ENCODE measurements around the gene PKN3. TPM values are rescaled to one million over a fixed set of nuclear protein-coding genes. Genes with fewer than 3 reads are reported as not detected.

The PKN3 gene
- total RNA-seq, 1 experiment from 2014 or later: 7.8 TPM

DNA sequence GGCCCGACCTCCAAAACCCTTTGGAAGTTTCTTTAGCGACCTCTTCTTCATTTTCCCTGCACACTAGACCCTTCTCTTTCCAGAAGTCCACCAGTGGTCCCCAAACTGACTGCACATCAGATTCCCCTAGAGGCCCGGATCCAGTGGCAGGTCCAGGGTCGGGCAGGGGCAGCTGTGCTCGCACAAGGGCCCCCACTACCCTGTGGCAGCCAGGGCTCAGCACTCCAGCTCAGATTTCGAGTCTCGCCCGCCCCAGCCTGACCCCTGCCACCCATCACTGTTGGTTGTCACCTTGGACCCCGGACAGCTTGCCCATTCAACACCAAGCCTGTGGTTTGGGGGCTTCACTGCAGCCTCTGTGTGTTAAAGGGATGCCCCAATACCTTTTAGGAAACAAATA is 29.4 kb downstream of the PKN3 start:
- intact Hi-C loops (cut with micrococcal nuclease): no loop called here
- Histone ChIP-seq H3K9me3 (ENCODE audit: low read length) (no peaks in the 10 kb centered on the region), H3K4me3 (ENCODE audit: low read length) (no peak overlapping the region), H3K79me2 (ENCODE audit: low read length) (no peaks in the 10 kb centered on the region), H3K27ac (ENCODE audit: low read length) (no peak overlapping the region), H3K36me3 (ENCODE audit: low read depth, low read length) (no peaks in the 10 kb centered on the region), H3K4me2 (ENCODE audit: low read length) (no peak overlapping the region), H3K9ac (ENCODE audit: low read length) (no peak overlapping the region), H4K20me1 (ENCODE audit: low read length) (no peaks in the 10 kb centered on the region), H3F3A (ENCODE audit: low read length, unreplicated experiment) (no peaks in the 10 kb centered on the region), H3K27me3 (ENCODE audit: low read length) (no peaks in the 10 kb centered on the region), H2AFZ (ENCODE audit: low read length) (no peak overlapping the region), H3K4me1 (ENCODE audit: insufficient read depth, low read length) (no peaks in the 10 kb centered on the region), H3K9me2 (replicated peaks; ENCODE audit: low read length) (no peaks in the 10 kb centered on the region)
- BruUV-seq (replicated peaks): no TSS peak
- TF ChIP-seq, protein P1, sequence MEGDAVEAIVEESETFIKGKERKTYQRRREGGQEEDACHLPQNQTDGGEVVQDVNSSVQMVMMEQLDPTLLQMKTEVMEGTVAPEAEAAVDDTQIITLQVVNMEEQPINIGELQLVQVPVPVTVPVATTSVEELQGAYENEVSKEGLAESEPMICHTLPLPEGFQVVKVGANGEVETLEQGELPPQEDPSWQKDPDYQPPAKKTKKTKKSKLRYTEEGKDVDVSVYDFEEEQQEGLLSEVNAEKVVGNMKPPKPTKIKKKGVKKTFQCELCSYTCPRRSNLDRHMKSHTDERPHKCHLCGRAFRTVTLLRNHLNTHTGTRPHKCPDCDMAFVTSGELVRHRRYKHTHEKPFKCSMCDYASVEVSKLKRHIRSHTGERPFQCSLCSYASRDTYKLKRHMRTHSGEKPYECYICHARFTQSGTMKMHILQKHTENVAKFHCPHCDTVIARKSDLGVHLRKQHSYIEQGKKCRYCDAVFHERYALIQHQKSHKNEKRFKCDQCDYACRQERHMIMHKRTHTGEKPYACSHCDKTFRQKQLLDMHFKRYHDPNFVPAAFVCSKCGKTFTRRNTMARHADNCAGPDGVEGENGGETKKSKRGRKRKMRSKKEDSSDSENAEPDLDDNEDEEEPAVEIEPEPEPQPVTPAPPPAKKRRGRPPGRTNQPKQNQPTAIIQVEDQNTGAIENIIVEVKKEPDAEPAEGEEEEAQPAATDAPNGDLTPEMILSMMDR (conservative IDR thresholded peaks at IDR 0.05; ENCODE audit: low read depth, low read length): no peak
- no peak for TF ChIP-seq EZH2 (IDR thresholded peaks at IDR 0.05; ENCODE audit: low read length, unreplicated experiment)
- no peak for TF ChIP-seq EZH2phosphoT487 (IDR thresholded peaks at IDR 0.05; ENCODE audit: borderline replicate concordance, low read length)
- ChIA-PET POLR2A (ENCODE audit: unreplicated experiment) (no interaction called here), CTCF (no interaction called here)
- ATAC-seq: no peak
- DNase-seq: no peak

GRCh38 chr9:128732576-128732975 is 30.3 kb downstream of the PKN3 start:
- no peaks in the 10 kb centered on the region for H4K20me1 ChIP-seq (ENCODE audit: low read length)
- BruUV-seq (replicated peaks): no TSS peak
- H3K4me2 ChIP-seq (ENCODE audit: low read length): no peak overlapping the region
- H3K9me3 ChIP-seq (ENCODE audit: low read length): no peaks in the 10 kb centered on the region
- intact Hi-C loops (cut with micrococcal nuclease): no loop called here
- DNase-seq (no peak), ATAC-seq (no peak)
- H2AFZ ChIP-seq (ENCODE audit: low read length): no peak overlapping the region
- ChIA-PET POLR2A (ENCODE audit: unreplicated experiment) (no interaction called here), CTCF (no interaction called here)
- no peaks in the 10 kb centered on the region for H3K4me1 ChIP-seq (ENCODE audit: insufficient read depth, low read length)
- H3K9me2 ChIP-seq (replicated peaks; ENCODE audit: low read length): no peaks in the 10 kb centered on the region
- no peaks in the 10 kb centered on the region for H3K79me2 ChIP-seq (ENCODE audit: low read length)
- no peak overlapping the region for H3K27ac ChIP-seq (ENCODE audit: low read length)
- H3K9ac ChIP-seq (ENCODE audit: low read length): no peak overlapping the region
- no peaks in the 10 kb centered on the region for H3K36me3 ChIP-seq (ENCODE audit: low read depth, low read length)
- no peak overlapping the region for H3K4me3 ChIP-seq (ENCODE audit: low read length)
- no peaks in the 10 kb centered on the region for H3K27me3 ChIP-seq (ENCODE audit: low read length)
- no peaks in the 10 kb centered on the region for H3F3A ChIP-seq (ENCODE audit: low read length, unreplicated experiment)
- TF ChIP-seq EZH2 (IDR thresholded peaks at IDR 0.05; ENCODE audit: low read length, unreplicated experiment) (no peak), EZH2phosphoT487 (IDR thresholded peaks at IDR 0.05; ENCODE audit: borderline replicate concordance, low read length) (no peak)
- TF ChIP-seq, protein P1 (conservative IDR thresholded peaks at IDR 0.05; ENCODE audit: low read depth, low read length): no peak

DNA sequence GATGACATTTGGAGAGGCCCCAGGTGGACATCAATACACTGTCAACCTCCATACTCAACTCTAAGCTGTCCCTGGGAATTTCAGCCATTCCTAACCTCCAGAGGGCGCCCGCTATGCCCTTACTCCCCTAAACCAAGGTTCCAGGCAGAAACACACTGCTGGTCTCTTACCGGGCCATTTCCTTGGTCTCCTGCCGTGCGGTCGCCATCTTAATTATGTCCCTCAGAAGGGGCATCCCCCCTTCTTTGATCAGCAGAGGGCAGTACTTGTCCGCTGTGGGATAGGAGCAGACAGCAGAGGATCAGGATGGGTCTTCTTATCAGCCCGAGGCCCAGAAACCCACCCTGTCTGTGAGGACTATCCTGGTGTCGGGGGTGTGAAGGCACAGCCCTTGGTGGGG is 31.0 kb downstream of the PKN3 start:
- intact Hi-C loops (cut with micrococcal nuclease): no loop called here
- ChIA-PET POLR2A (ENCODE audit: unreplicated experiment) (no interaction called here), CTCF (interaction anchor here (0.6 to 0.8 kb wide), 3 partner anchors 9 to 98 kb away, joined by 3 to 4 read pairs (median 3); partner anchors contain the start of gene ENDOG)
- no TSS peak for BruUV-seq (replicated peaks)
- H2AFZ ChIP-seq (ENCODE audit: low read length): no peak overlapping the region
- ATAC-seq: peak; percentile 56
- no peaks in the 10 kb centered on the region for H4K20me1 ChIP-seq (ENCODE audit: low read length)
- no peaks in the 10 kb centered on the region for H3K36me3 ChIP-seq (ENCODE audit: low read depth, low read length)
- no peak overlapping the region for H3K27ac ChIP-seq (ENCODE audit: low read length)
- no peaks in the 10 kb centered on the region for H3K4me1 ChIP-seq (ENCODE audit: insufficient read depth, low read length)
- peak; percentile 35 for DNase-seq
- TF ChIP-seq, protein P1 (conservative IDR thresholded peaks at IDR 0.05; ENCODE audit: low read depth, low read length): peak; percentile 59
- TF ChIP-seq EZH2phosphoT487 (IDR thresholded peaks at IDR 0.05; ENCODE audit: borderline replicate concordance, low read length): no peak
- H3K9me2 ChIP-seq (replicated peaks; ENCODE audit: low read length): no peaks in the 10 kb centered on the region
- H3K4me2 ChIP-seq (ENCODE audit: low read length): no peak overlapping the region
- H3K9ac ChIP-seq (ENCODE audit: low read length): no peak overlapping the region
- H3K79me2 ChIP-seq (ENCODE audit: low read length): no peaks in the 10 kb centered on the region
- no peak overlapping the region for H3K4me3 ChIP-seq (ENCODE audit: low read length)
- no peaks in the 10 kb centered on the region for H3K27me3 ChIP-seq (ENCODE audit: low read length)
- no peaks in the 10 kb centered on the region for H3F3A ChIP-seq (ENCODE audit: low read length, unreplicated experiment)
- no peaks in the 10 kb centered on the region for H3K9me3 ChIP-seq (ENCODE audit: low read length)
